Measurements from ENCODE around the gene ADM. TPM values are rescaled to one million over a fixed set of nuclear protein-coding genes. Genes with fewer than 3 reads are reported as not detected.
A peak's percentile ranks its signal among the peaks of the same experiment; 100 is the strongest.

The ADM gene
- total RNA-seq, 2 experiments from 2014 or later, result 3.0 to 3.5 TPM

DNA sequence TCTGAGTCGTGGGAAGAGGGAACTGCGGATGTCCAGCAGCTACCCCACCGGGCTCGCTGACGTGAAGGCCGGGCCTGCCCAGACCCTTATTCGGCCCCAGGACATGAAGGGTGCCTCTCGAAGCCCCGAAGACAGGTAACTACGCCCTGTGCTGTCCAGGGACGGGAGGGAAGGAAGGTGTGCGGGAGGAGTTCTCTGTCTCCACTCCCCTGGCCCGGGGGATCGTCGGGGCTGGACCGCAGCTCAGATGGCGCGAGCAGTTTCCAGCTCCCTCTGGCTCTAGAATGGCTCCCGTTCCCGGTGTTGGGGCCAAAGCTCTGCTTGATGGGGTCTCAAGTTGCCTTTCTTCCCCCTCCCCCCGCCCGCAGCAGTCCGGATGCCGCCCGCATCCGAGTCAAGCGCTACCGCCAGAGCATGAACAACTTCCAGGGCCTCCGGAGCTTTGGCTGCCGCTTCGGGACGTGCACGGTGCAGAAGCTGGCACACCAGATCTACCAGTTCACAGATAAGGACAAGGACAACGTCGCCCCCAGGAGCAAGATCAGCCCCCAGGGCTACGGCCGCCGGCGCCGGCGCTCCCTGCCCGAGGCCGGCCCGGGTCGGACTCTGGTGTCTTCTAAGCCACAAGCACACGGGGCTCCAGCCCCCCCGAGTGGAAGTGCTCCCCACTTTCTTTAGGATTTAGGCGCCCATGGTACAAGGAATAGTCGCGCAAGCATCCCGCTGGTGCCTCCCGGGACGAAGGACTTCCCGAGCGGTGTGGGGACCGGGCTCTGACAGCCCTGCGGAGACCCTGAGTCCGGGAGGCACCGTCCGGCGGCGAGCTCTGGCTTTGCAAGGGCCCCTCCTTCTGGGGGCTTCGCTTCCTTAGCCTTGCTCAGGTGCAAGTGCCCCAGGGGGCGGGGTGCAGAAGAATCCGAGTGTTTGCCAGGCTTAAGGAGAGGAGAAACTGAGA is 1.4 kb downstream of the ADM start:
- H3K9me3 Mint-ChIP-seq, result no peaks in the 10 kb centered on the region
- H3K27me3 Mint-ChIP-seq, result peaks cover 46% of the 10 kb centered on the region
- ChIA-PET POLR2A (interaction anchor here (1.0 to 3.5 kb wide), 3 partner anchors 7 to 1624 kb away, joined by 3 to 18 read pairs (median 7); partner anchors contain the start of genes RPL27A and TRIM66), CTCF (interaction anchor here (0.6 to 4.7 kb wide), 12 partner anchors 8 to 547 kb away, joined by 3 to 58 read pairs (median 6); no protein-coding TSS in a partner anchor)
- H3K4me1 Mint-ChIP-seq (ENCODE audit: low read depth), result peaks cover 38% of the 10 kb centered on the region
- intact Hi-C loops (cut with micrococcal nuclease), result loop anchor here (1.0 to 10.0 kb wide), 5 partner anchors 60 to 1621 kb away; partner anchors contain the start of genes AMPD3, RPL27A, TRIM66 and ZNF143
- H3K4me3 Mint-ChIP-seq, result peak overlapping the region; percentile 89
- DNase-seq, result peak; percentile 33
- H3K36me3 Mint-ChIP-seq, result peaks cover 2% of the 10 kb centered on the region
- H3K27ac Mint-ChIP-seq, result no peak overlapping the region

DNA sequence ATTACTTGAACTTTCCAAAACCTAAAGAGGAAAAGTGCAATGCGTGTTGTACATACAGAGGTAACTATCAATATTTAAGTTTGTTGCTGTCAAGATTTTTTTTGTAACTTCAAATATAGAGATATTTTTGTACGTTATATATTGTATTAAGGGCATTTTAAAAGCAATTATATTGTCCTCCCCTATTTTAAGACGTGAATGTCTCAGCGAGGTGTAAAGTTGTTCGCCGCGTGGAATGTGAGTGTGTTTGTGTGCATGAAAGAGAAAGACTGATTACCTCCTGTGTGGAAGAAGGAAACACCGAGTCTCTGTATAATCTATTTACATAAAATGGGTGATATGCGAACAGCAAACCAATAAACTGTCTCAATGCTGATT is 2.1 kb downstream of the ADM start:
- Mint-ChIP-seq H3K4me3 (peak overlapping the region; percentile 89), H3K27me3 (peaks cover 43% of the 10 kb centered on the region), H3K27ac (no peak overlapping the region), H3K36me3 (peaks cover 2% of the 10 kb centered on the region), H3K9me3 (no peaks in the 10 kb centered on the region), H3K4me1 (ENCODE audit: low read depth) (peaks cover 38% of the 10 kb centered on the region)
- DNase-seq, result no peak
- intact Hi-C loops (cut with micrococcal nuclease), result loop anchor here (1.0 to 10.0 kb wide), 7 partner anchors 99 to 1622 kb away; partner anchors contain the start of genes AMPD3, RPL27A, TRIM66 and ZNF143
- POLR2A ChIA-PET, result interaction anchor here (0.6 to 2.4 kb wide), 3 partner anchors 8 to 733 kb away, joined by 3 to 19 read pairs (median 7); no protein-coding TSS in a partner anchor
- CTCF ChIA-PET, result interaction anchor here (0.6 to 4.7 kb wide), 25 partner anchors 10 to 1026 kb away, joined by 3 to 96 read pairs (median 8); no protein-coding TSS in a partner anchor

DNA sequence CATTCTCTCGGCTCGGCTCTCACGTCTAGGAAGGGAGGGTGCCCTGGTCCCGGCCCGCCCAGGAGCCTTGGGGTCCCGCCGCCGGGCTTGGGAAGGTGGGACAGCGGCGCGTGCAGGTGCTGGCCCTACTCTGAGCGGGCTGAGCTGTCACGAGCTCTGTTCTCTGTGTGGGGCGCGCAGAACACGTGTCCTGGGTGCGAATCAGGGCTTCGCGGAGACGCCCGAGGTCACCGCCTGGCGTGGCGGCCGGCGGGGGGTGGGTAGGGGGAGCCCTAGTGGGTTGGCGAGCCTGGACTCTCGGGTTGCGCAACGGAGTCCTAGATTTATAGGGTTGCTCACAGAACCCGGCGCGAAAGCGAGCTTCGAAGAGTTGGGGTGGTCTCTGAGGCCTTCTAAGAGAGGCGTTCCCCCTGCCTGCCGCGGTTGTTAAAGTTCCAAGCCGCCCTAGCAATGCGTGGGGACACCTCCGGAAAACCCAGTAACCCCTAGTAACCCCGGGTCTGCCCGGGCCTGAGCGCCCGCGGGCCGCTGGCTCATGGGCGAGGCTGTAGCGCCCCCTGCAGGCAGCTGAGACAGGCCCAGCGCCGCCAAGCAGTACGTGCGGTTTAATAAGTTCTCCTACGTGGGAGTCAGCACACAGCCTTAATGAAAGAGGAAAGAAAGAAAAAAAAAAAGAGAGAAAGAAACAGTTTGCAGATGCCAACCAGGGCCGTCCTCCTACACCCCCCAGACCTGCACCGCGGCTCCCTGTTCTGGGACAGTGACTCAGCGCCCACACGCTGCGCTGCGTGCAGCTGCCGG is 2.7 kb downstream of the ADM start:
- ChIA-PET POLR2A (interaction anchor here (0.6 to 2.4 kb wide), 6 partner anchors 9 to 733 kb away, joined by 3 to 19 read pairs (median 3); no protein-coding TSS in a partner anchor), CTCF (interaction anchor here (0.6 to 4.7 kb wide), 36 partner anchors 10 to 1027 kb away, joined by 3 to 96 read pairs (median 4); no protein-coding TSS in a partner anchor)
- H3K9me3 Mint-ChIP-seq, result no peaks in the 10 kb centered on the region
- H3K36me3 Mint-ChIP-seq, result peaks cover 2% of the 10 kb centered on the region
- H3K27ac Mint-ChIP-seq, result peak overlapping the region; percentile 71
- intact Hi-C loops (cut with micrococcal nuclease), result loop anchor here (1.0 to 10.0 kb wide), 9 partner anchors 13 to 1623 kb away; partner anchors contain the start of genes AMPD3, RPL27A, SBF2 and TRIM66
- H3K4me3 Mint-ChIP-seq, result peak overlapping the region; percentile 89
- peaks cover 42% of the 10 kb centered on the region for H3K27me3 Mint-ChIP-seq
- DNase-seq, result peak; percentile 90
- peaks cover 38% of the 10 kb centered on the region for H3K4me1 Mint-ChIP-seq (ENCODE audit: low read depth)

DNA sequence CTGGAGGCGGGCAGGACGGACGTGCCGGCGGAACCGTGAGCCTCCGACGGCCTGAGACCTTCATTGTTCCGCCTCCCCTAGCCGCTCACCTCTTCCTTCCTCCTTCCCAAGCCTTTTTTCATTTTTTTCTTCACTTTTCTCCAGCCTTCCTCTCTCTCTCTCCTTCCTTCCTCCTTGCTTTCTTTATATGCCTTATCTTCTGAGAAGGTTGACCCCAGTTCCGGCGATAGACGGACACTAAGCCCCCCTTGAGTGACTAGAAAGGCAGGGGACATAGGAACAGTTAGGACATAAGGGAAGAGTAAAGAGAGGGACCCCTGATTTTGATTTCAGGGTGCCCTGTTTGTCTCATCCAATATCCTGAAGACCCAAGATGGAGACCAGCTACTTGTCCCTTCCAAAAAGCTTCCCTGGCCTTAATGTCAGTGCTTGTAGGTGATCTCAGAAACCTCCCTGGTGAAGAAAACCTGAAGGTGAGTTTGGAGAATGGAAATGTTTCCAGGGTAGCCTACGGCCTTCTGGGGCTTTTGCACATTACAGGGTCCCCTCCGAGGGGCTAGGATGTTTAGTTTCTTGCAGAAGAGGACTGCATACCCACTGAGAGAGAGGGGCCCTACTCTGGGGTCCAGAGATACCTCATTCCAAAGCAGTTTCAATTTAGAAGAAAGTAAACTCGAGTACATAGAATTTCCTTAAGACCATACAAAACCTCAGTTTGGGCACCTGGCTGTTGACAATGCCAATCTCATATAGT is 3.5 kb downstream of the ADM start:
- ChIA-PET CTCF (interaction anchor here (0.6 to 4.7 kb wide), 33 partner anchors 10 to 774 kb away, joined by 3 to 96 read pairs (median 6); no protein-coding TSS in a partner anchor), POLR2A (interaction anchor here (0.5 to 2.4 kb wide), 8 partner anchors 10 to 570 kb away, joined by 3 to 19 read pairs (median 3); no protein-coding TSS in a partner anchor)
- intact Hi-C loops (cut with micrococcal nuclease), result loop anchor here (1.0 to 10.0 kb wide), 6 partner anchors 14 to 1624 kb away; partner anchors contain the start of genes AMPD3, RPL27A, SBF2 and TRIM66
- H3K36me3 Mint-ChIP-seq, result no peaks in the 10 kb centered on the region
- peak overlapping the region; percentile 71 for H3K27ac Mint-ChIP-seq
- peaks cover 37% of the 10 kb centered on the region for H3K27me3 Mint-ChIP-seq
- peak overlapping the region; percentile 89 for H3K4me3 Mint-ChIP-seq
- no peak for DNase-seq
- H3K4me1 Mint-ChIP-seq (ENCODE audit: low read depth), result peaks cover 36% of the 10 kb centered on the region
- no peaks in the 10 kb centered on the region for H3K9me3 Mint-ChIP-seq

DNA sequence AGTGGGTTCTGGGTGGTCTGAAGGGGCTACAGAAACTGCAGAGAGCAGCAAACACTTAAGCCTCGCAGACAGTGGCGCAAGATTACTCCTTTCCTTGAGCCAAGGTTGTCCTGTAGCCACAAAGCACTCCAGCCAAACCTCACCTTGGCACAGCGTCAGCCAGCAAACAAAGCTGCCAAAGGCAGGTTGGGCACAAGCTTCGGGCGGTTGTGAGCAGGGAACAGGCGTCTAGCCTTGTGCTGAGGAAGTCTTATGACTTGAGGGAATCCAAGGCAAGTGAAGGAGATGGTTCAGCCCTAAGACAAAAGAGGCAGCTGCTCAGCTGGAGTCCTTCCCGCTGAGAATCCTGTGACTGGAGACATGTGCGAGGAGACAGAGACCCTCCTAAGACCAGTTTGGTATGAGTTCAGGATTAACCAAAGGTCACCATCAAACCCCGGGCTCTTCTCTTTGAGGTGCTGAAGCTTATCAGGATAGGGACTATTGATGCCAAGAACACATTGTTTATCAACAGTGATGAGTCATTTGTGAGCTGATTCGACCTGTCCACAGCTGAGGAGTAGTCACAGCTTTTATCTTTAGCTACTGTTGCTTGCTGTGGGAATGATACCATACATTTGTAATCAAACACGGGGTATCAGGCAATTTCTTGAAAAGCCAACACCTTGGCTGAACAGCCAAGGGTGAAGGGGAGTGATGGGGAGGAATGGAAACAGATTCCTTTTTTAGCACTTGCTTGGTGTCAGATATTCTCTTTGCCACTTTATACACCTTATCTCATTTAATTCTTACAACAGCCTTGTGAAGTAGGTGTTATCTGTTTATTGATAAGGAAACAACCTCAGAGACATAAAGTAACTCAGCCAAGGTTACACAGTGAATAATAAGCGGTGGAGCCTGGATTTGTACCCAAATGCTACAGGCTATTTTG is 4.6 kb downstream of the ADM start:
- Mint-ChIP-seq H3K4me3 (no peak overlapping the region), H3K4me1 (ENCODE audit: low read depth) (peaks cover 29% of the 10 kb centered on the region), H3K27me3 (peaks cover 30% of the 10 kb centered on the region), H3K27ac (no peak overlapping the region), H3K36me3 (no peaks in the 10 kb centered on the region), H3K9me3 (no peaks in the 10 kb centered on the region)
- CTCF ChIA-PET, result interaction anchor here (0.7 to 4.6 kb wide), 11 partner anchors 12 to 550 kb away, joined by 3 to 96 read pairs (median 8); no protein-coding TSS in a partner anchor
- intact Hi-C loops (cut with micrococcal nuclease), result loop anchor here (1.0 to 10.0 kb wide), 6 partner anchors 15 to 1625 kb away; partner anchors contain the start of genes AMPD3, RPL27A, SBF2 and TRIM66
- POLR2A ChIA-PET, result interaction anchor here (1.2 to 2.4 kb wide), 2 partner anchors 12 to 550 kb away, joined by 3 to 19 read pairs; no protein-coding TSS in a partner anchor
- DNase-seq, result no peak

DNA sequence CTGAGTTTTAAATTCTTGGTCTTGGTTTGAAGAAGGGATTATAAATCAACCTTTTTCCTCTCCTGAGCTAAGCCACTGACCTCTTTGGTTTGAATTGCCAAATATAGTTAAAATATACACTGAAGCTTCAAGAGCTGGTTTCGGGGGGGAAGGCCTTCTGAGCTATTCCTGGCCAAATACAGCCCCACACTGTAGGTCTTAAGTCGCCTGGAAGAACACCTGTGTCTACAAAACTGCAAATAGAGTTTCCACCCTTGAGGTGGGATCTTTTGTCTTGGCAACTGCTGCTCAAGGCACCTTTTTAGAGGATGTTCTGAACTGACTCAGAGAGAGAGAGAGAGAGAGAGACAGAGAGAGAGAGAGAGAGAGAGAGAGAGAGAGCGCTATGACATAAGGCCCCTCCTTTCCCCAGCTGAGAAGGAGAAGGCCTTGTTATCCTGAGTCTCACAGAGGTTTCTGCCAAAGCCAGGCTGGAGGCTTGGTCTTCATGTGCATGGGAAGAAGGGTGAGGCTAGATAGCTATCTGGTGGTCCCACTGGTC is 5.5 kb downstream of the ADM start:
- ChIA-PET POLR2A (no interaction called here), CTCF (interaction anchor here (0.6 to 4.6 kb wide), 8 partner anchors 12 to 551 kb away, joined by 3 to 96 read pairs (median 4); no protein-coding TSS in a partner anchor)
- no peaks in the 10 kb centered on the region for H3K9me3 Mint-ChIP-seq
- no peaks in the 10 kb centered on the region for H3K36me3 Mint-ChIP-seq
- H3K4me3 Mint-ChIP-seq, result no peak overlapping the region
- peaks cover 34% of the 10 kb centered on the region for H3K27me3 Mint-ChIP-seq
- peaks cover 26% of the 10 kb centered on the region for H3K4me1 Mint-ChIP-seq (ENCODE audit: low read depth)
- intact Hi-C loops (cut with micrococcal nuclease), result no loop called here
- H3K27ac Mint-ChIP-seq, result no peak overlapping the region
- no peak for DNase-seq

DNA sequence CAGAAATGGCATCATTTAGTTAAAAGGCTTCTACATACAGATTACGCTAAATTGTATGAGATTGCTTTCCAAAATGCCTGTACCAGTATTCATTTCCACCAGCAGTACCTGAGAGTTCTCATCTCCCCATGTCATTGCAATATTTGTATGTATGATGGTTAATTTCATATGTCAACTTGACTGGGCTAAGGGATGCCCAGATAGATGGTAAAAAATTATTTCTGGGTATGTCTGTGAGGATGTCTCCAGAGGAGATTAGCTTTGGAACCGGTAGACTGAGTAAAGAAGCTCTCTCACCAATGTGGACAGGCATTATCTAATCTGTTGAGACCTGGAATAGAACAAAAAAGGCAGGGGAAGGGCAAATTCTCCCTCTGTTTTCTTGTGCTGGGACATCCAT is 6.9 kb downstream of the ADM start:
- ChIA-PET CTCF (interaction anchor here (0.5 kb wide), 1 partner anchor 451 kb away, joined by 4 read pairs; no protein-coding TSS in a partner anchor), POLR2A (no interaction called here)
- DNase-seq, result no peak
- intact Hi-C loops (cut with micrococcal nuclease), result no loop called here
- H3K4me3 Mint-ChIP-seq, result no peak overlapping the region
- H3K4me1 Mint-ChIP-seq (ENCODE audit: low read depth), result peaks cover 14% of the 10 kb centered on the region
- H3K9me3 Mint-ChIP-seq, result no peaks in the 10 kb centered on the region
- no peak overlapping the region for H3K27ac Mint-ChIP-seq
- peaks cover 27% of the 10 kb centered on the region for H3K27me3 Mint-ChIP-seq
- no peaks in the 10 kb centered on the region for H3K36me3 Mint-ChIP-seq

DNA sequence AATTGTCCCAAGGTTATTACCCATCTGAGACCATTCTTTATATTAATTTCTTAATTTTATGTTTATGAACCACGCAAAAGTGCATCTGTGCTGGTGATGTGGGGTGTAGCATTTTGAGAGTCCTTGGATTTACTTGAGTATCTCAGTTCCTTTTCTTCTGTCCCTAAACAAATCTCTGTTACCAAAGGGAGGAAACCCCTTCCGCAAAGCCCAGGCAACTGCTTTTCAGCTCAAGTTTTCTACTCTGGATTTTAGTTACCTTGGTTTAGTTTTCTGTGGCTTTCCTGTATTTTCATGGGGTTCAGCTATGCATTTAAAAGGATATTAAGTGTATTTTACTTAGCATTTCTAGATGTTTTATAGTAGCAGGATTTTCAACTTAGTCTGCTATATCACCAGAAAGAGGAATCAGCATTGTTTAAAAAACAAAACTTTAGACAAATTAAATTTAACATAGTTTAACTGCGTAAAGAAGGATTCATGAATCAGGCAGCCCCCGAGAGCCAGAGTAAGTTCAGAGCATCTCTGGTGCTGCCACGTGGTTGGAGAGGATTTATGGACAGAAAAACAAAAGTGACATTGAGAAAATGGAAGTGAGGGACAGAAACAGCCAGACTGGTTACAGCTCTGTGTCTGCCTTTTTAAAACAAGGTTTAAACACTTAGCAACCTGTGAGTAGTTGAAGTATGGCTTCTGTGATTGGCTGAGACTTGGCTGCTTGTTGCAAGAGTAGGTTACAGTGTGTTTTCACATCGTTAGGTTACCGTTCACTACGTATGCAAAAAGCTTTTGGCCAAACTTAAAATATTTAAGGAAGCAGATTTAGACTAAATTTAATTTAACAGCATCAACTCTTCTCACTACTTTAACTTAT is 9.6 kb downstream of the ADM start:
- POLR2A ChIA-PET, result no interaction called here

DNA sequence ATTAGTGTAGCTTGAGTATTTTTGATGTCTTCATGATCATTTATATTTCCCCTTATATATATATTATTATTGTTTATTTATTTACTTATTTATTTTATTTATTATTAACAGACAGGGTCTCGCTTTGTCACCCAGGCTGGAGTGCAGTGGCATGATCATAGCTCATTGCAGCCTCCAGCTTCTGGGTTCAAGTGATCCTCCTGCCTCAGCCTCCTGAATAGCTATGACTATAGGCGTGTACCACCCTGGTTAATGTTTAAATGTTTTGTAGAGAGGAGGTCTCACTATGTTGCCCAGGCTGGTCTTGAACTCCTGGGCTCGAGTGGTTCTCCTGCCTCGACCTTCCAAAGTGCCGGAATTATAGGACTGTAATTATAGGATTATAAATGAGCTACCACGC is 10.2 kb downstream of the ADM start:
- no peak overlapping the region for H3K27ac Mint-ChIP-seq
- no peak for DNase-seq
- intact Hi-C loops (cut with micrococcal nuclease), result no loop called here
- ChIA-PET CTCF (interaction anchor here (1.0 to 1.7 kb wide), 2 partner anchors 9 to 11 kb away, joined by 5 to 7 read pairs; no protein-coding TSS in a partner anchor), POLR2A (no interaction called here)
- H3K4me1 Mint-ChIP-seq (ENCODE audit: low read depth), result no peaks in the 10 kb centered on the region
- no peaks in the 10 kb centered on the region for H3K36me3 Mint-ChIP-seq
- no peaks in the 10 kb centered on the region for H3K9me3 Mint-ChIP-seq
- H3K27me3 Mint-ChIP-seq, result peaks cover 22% of the 10 kb centered on the region
- no peak overlapping the region for H3K4me3 Mint-ChIP-seq

More for the DNA sequence above, 9.6 kb downstream of the ADM start:
- H3K4me3 Mint-ChIP-seq, result no peak overlapping the region
- no peaks in the 10 kb centered on the region for H3K36me3 Mint-ChIP-seq
- CTCF ChIA-PET, result interaction anchor here (0.9 to 1.7 kb wide), 4 partner anchors 9 to 52 kb away, joined by 3 to 7 read pairs (median 4); partner anchors contain the start of gene ADM
- intact Hi-C loops (cut with micrococcal nuclease), result no loop called here
- no peak overlapping the region for H3K27ac Mint-ChIP-seq
- H3K4me1 Mint-ChIP-seq (ENCODE audit: low read depth), result peaks cover 2% of the 10 kb centered on the region
- H3K27me3 Mint-ChIP-seq, result peaks cover 24% of the 10 kb centered on the region
- DNase-seq, result no peak
- no peaks in the 10 kb centered on the region for H3K9me3 Mint-ChIP-seq
